Measurements from ENCODE around the gene SPATA18. TPM values are rescaled to one million over a fixed set of nuclear protein-coding genes. Genes with fewer than 3 reads are reported as not detected.

SPATA18 gene
- total and polyA plus RNA-seq, 2 of the 8 experiments (the other 6 are each of a cell fraction or from before 2014, with no cell fraction given) = 1.4 to 2.4 TPM

GRCh38 chr4:52059372-52059771 is 8.3 kb downstream of the SPATA18 start:
- Histone ChIP-seq H3K79me2 (ENCODE audit: control insufficient read depth in 1 of 2, insufficient read depth in 2 of 2, low read length in 2 of 2) (no peaks in the 10 kb centered on the region), H4K8ac (ENCODE audit: extremely low read depth, insufficient read depth, low read length) (no peak overlapping the region), H3K27me3 (replicated peaks in 1 of 4; ENCODE audit: control insufficient read depth in 3 of 4, extremely low read depth in 1 of 4, insufficient read depth in 3 of 4, low read length in 3 of 4) (no peaks in the 10 kb centered on the region), H3K36me3 (ENCODE audit: control insufficient read depth in 2 of 4, insufficient read depth in 4 of 4, low read length in 3 of 4) (no peaks in the 10 kb centered on the region), H3K9ac (replicated peaks in 1 of 4; ENCODE audit: extremely low read depth in 1 of 4, low read depth in 3 of 4, low read length in 3 of 4) (no peak overlapping the region), H3K4me1 (replicated peaks in 1 of 4; ENCODE audit: control insufficient read depth in 3 of 4, insufficient read depth in 4 of 4, low read length in 3 of 4) (no peaks in the 10 kb centered on the region), H3K18ac (ENCODE audit: extremely low read depth, low read length) (no peak overlapping the region), H3K23me2 (ENCODE audit: low read depth, low read length) (no peaks in the 10 kb centered on the region), H3K4ac (replicated peaks; ENCODE audit: insufficient read length, low read depth, low read length) (no peak overlapping the region), H4K91ac (replicated peaks; ENCODE audit: insufficient read length, low read length) (no peak overlapping the region), H3K56ac (replicated peaks; ENCODE audit: insufficient read length, low read depth, low read length) (no peak overlapping the region), H3K9me3 (ENCODE audit: insufficient read depth in 2 of 2, low read depth in 1 of 2, low read length in 1 of 2) (no peaks in the 10 kb centered on the region), H4K20me1 (replicated peaks in 1 of 2; ENCODE audit: control insufficient read depth in 1 of 2, insufficient read depth in 2 of 2, low read length in 2 of 2) (peaks cover 0 to 1% of the 10 kb centered on the region in 2 experiments), H2AK5ac (ENCODE audit: low read depth, low read length) (no peak overlapping the region), H3K14ac (ENCODE audit: insufficient read length) (no peak overlapping the region), H3K27ac (ENCODE audit: low read depth, low read length) (no peak overlapping the region), H2BK20ac (ENCODE audit: low read length) (no peak overlapping the region), H3K79me1 (ENCODE audit: low read depth, low read length) (no peaks in the 10 kb centered on the region), H3K4me3 (ENCODE audit: extremely low read depth in 1 of 4, insufficient read depth in 2 of 4, low read depth in 3 of 4, low read length in 4 of 4) (no peak overlapping the region), H3K4me2 (ENCODE audit: insufficient read depth in 1 of 2, low read depth in 2 of 2, low read length in 2 of 2) (no peak overlapping the region), H2BK15ac (ENCODE audit: low read length) (no peak overlapping the region), H4K5ac (ENCODE audit: insufficient read length, low read depth, low read length) (no peak overlapping the region), H2AFZ (ENCODE audit: low read length) (no peak overlapping the region), H3K23ac (ENCODE audit: insufficient read length) (no peak overlapping the region), H2BK12ac (ENCODE audit: low read depth, low read length) (no peak overlapping the region), H2BK120ac (replicated peaks; ENCODE audit: low read depth, low read length) (no peak overlapping the region), H2BK5ac (ENCODE audit: low read depth, low read length) (no peak overlapping the region)
- CTCF ChIA-PET (ENCODE audit: partially characterized antibody) = interaction anchor here (1.3 kb wide), 1 partner anchor 144 kb away, joined by 4 read pairs; no protein-coding TSS in a partner anchor
- WGBS, 2 experiments (ENCODE audit: extremely low coverage in 1 of 2, insufficient coverage in 1 of 2, insufficient read length in 1 of 2, insufficient replicate concordance in 2 of 2, low coverage in 1 of 2, low lambda C conversion rate in 2 of 2, missing lambda C conversion rate in 1 of 2) = 90% methylated on average over 3 of the region's 3 CpGs; no CpG with 5 or more reads in 1 of the 2 experiments
- TF ChIP-seq ZNF274 (IDR thresholded peaks at IDR 0.05; ENCODE audit: borderline replicate concordance, extremely low read depth, low read length) (no peak), HDAC6 (IDR thresholded peaks at IDR 0.05; ENCODE audit: low read depth, low read length) (no peak), RNF2 (IDR thresholded peaks at IDR 0.05; ENCODE audit: borderline replicate concordance, low read depth, low read length, missing control alignments, poor library complexity, severe bottlenecking) (no peak), YY1 (IDR thresholded peaks at IDR 0.05; ENCODE audit: low read depth, low read length) (no peak), KDM1A (IDR thresholded peaks at IDR 0.05; ENCODE audit: borderline replicate concordance, low read length) (no peak), SIRT6 (IDR thresholded peaks at IDR 0.05; ENCODE audit: low read length) (no peak), FOSL1 (IDR thresholded peaks at IDR 0.05; ENCODE audit: insufficient read depth, low read depth, low read length) (no peak), TBP (IDR thresholded peaks at IDR 0.05; ENCODE audit: low read depth, low read length) (no peak), TCF12 (IDR thresholded peaks at IDR 0.05; ENCODE audit: low read depth, low read length) (no peak), EZH2 (IDR thresholded peaks at IDR 0.05; ENCODE audit: low read depth, low read length, severe bottlenecking) (no peak), ASH2L (IDR thresholded peaks at IDR 0.05; ENCODE audit: low read length) (no peak)
- FAIRE-seq (no peak), DNase-seq (ENCODE audit: low read depth in 1 of 2, low spot score in 2 of 2) (no peak)
- POLR2A ChIA-PET (ENCODE audit: partially characterized antibody) = interaction anchor here (0.9 kb wide), 1 partner anchor 9 kb away, joined by 4 read pairs; no protein-coding TSS in a partner anchor

Measured in H1 (cell line).